Measurements from ENCODE around the gene SLC23A2.

Gene SLC23A2

GRCh38 chr20:4820806-4821518 is 180.3 kb downstream of the SLC23A2 start:
- DNase-seq (ENCODE audit: extremely low spot score): no peak
- ChIA-PET POLR2A (no interaction called here), CTCF (no interaction called here)
- TF ChIP-seq PKNOX1 (IDR thresholded peaks at IDR 0.05) (no peak), LEF1 (IDR thresholded peaks at IDR 0.05; ENCODE audit: borderline replicate concordance) (no peak), FOXA1 (IDR thresholded peaks at IDR 0.05) (no peak), TARDBP (IDR thresholded peaks at IDR 0.05) (no peak), ARNT (IDR thresholded peaks at IDR 0.05) (no peak), FOXM1 (IDR thresholded peaks at IDR 0.05; ENCODE audit: borderline replicate concordance) (no peak), L3MBTL2 (conservative IDR thresholded peaks at IDR 0.05) (no peak), ZNF384 (IDR thresholded peaks at IDR 0.05) (no peak)

- CTCF ChIA-PET: no interaction called here
- no peak for TF ChIP-seq SP1 (IDR thresholded peaks at IDR 0.05)
- POLR2A ChIA-PET: no interaction called here
- no peak for DNase-seq (ENCODE audit: extremely low spot score)
Measured at GRCh38 chr20:4819901-4820300, 181.4 kb downstream of the SLC23A2 start.

GRCh38 chr20:4817230-4817671 is 184.1 kb downstream of the SLC23A2 start:
- ChIA-PET POLR2A (no interaction called here), CTCF (no interaction called here)
- TF ChIP-seq FOXK2 (IDR thresholded peaks at IDR 0.05) (no peak), LEF1 (IDR thresholded peaks at IDR 0.05; ENCODE audit: borderline replicate concordance) (no peak), PKNOX1 (IDR thresholded peaks at IDR 0.05) (no peak), ZNF384 (IDR thresholded peaks at IDR 0.05) (no peak)
- no peak for DNase-seq (ENCODE audit: extremely low spot score)

- POLR2A ChIA-PET: no interaction called here
- no peak for DNase-seq (ENCODE audit: extremely low spot score)
- CTCF ChIA-PET: no interaction called here
- TF ChIP-seq ARNT (IDR thresholded peaks at IDR 0.05) (no peak), NFRKB (IDR thresholded peaks at IDR 0.05) (no peak), CTBP1 (IDR thresholded peaks at IDR 0.05; ENCODE audit: borderline replicate concordance) (no peak)
Measured at GRCh38 chr20:4815628-4816027, 185.7 kb downstream of the SLC23A2 start.

GRCh38 chr20:4814696-4815252 is 186.5 kb downstream of the SLC23A2 start:
- CTCF ChIA-PET: no interaction called here
- POLR2A ChIA-PET: no interaction called here
- no peak for DNase-seq (ENCODE audit: extremely low spot score)

GRCh38 chr20:4813863-4814695 is 187.2 kb downstream of the SLC23A2 start:
- TF ChIP-seq SP1 (IDR thresholded peaks at IDR 0.05): no peak
- ChIA-PET POLR2A (no interaction called here), CTCF (no interaction called here)
- DNase-seq (ENCODE audit: extremely low spot score): no peak

More at GRCh38 chr20:4814696-4815252, 186.5 kb downstream of the SLC23A2 start:
- TF ChIP-seq TARDBP (IDR thresholded peaks at IDR 0.05): no peak
- no peak for TF ChIP-seq FOXA1 (IDR thresholded peaks at IDR 0.05)
- no peak for TF ChIP-seq SUZ12 (IDR thresholded peaks at IDR 0.05)

GRCh38 chr20:4813076-4813862 is 188.0 kb downstream of the SLC23A2 start:
- POLR2A ChIA-PET: no interaction called here
- TF ChIP-seq FOXM1 (IDR thresholded peaks at IDR 0.05; ENCODE audit: borderline replicate concordance): no peak
- TF ChIP-seq L3MBTL2 (conservative IDR thresholded peaks at IDR 0.05): no peak
- TF ChIP-seq PKNOX1 (IDR thresholded peaks at IDR 0.05): no peak
- no peak for TF ChIP-seq ZNF384 (IDR thresholded peaks at IDR 0.05)
- no peak for TF ChIP-seq SUZ12 (IDR thresholded peaks at IDR 0.05)
- no peak for TF ChIP-seq TARDBP (IDR thresholded peaks at IDR 0.05)
- TF ChIP-seq LEF1 (IDR thresholded peaks at IDR 0.05; ENCODE audit: borderline replicate concordance): no peak
- TF ChIP-seq ARNT (IDR thresholded peaks at IDR 0.05): no peak
- TF ChIP-seq BHLHE40 (IDR thresholded peaks at IDR 0.05; ENCODE audit: borderline replicate concordance): no peak
- no peak for TF ChIP-seq CTBP1 (IDR thresholded peaks at IDR 0.05; ENCODE audit: borderline replicate concordance)
- TF ChIP-seq NFRKB (IDR thresholded peaks at IDR 0.05): no peak
- TF ChIP-seq ELF4 (IDR thresholded peaks at IDR 0.05): no peak
- no peak for TF ChIP-seq FOXK2 (IDR thresholded peaks at IDR 0.05)
- TF ChIP-seq FOXA1 (IDR thresholded peaks at IDR 0.05): no peak
- CTCF ChIA-PET: no interaction called here
- DNase-seq (ENCODE audit: extremely low spot score): no peak
